ENCODE data around the gene FUT1.

Gene FUT1

DNA sequence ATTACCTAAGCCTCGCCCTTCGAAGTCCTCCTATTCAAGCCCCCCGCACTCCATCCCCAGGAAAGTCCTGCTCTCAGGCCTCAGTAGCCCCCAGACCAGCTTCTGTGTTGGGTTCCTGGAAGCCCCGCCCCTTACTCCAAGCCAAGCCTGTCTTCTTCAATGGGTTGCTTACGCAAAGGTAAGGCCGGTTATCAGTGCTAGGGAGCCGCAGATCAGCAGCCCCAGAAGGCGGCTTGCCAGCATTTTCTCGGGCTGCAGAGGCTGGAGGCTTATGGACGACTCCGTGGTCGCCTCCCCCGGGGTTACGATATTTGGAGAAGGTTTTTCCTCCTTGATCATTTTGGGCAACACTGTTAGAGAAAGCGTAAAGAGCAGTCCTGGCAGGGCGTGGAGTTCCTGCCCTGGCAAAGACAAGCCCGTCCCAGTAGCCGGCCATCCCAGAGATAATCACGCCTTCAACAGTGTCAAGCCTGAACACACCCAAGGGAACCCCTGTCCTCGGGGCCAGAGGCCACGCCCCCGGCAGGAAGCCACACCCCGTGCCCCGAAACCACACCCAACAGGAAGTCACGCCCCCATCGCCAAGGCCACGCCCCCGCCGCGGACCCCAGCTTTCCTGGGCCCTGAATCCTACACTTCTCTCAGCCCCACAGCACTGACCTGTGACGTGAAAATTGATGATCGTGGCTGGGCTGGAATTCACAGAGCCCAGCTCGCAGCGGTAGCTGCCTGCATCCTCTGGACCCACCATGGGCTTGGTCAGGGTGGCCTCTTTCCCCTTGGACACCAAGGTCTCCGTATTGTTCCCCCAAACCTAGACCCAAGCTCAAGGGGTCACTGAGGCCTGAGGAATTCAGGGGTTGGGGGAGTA, 11.1 kb downstream of the FUT1 start:
- FAIRE-seq: no peak
- no peak for DNase-seq (ENCODE audit: low spot score)

DNA sequence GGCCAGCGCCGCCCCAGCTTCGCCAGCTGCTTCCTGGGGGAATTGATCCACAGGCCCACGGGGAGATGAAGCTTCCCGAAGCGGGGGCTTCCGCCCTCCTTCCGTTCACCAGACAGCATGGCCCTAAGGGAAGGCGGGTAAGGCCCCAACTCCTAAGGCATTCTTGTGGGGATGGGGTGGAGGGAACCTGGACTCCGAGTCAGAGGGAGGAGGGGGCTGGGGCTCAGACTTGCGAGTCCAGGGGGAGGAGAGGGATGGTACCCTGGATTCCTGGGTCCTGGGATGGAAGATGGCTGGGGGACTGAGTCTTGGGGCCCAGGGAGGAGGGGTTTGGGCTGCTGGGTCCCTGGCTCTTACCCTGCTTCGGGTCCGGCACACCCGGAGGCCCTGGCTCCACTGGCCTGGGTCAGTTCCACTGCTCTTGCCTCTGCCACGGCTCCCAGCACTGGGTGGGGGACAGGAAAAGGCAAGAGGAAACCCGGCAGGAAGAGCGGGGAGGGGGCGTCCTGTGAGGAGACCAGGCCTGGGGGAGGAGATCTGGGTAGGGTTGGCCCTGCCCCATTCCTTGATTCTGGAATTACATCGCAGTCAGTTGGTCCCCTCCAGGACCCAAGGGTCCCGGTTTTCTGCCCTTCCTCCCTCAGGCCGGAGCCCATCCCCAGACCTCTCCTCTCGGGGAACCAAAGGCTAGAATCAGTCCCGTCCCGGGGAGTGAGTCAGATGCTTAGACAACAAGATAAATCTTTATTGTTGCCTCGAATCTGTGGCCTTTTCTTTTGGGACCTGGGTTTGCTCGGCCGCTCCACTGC, 12.1 kb downstream of the FUT1 start, which contains the start of gene RASIP1:
RASIP1 (minus strand) TSS at position 447 of the 809 bp plus-strand sequence; CDS start at position 119, 328 bp downstream.
- FAIRE-seq: no peak

DNA sequence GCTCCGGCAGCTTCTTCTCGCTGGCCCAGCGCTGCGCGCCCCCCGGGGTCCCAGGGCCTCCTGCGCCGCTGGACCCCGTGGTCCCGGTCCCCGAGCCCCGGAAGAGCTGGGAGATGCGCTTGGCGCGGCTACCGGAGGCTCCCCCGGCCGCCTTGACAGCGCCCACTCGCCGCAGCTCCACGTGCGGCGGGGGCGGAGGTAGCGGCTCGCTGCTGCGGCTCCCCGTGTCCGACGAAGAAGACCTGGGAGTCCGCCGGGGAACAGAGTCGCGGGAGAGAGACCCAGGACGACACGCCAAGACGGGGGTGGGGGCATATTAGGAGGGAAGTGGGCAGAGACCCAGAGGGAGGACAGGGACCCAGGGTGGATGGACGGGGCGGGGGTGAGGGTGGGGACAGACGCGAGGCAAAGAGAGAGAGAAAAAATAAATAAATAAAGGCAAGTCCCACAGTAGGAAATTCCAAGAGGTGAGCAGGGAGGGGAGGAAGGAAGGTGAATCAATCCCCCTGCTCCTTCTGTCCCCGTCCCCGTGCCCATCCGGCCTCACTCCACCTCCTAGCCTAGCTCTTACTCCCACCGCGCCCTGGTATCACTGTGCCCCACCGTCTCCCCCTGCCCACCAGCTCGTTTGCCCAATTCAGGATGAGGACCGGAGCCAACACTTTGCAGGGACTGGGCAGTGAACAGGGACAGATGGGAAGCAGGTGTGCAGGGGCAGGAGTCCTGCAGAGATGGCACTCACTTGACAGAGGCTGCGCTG, 12.9 kb downstream of the FUT1 start:
- DNase-seq (ENCODE audit: low spot score) (no peak), FAIRE-seq (no peak)

More for the DNA sequence above, 12.1 kb downstream of the FUT1 start, which contains the start of gene RASIP1:
- no peak for DNase-seq (ENCODE audit: low spot score)

DNA sequence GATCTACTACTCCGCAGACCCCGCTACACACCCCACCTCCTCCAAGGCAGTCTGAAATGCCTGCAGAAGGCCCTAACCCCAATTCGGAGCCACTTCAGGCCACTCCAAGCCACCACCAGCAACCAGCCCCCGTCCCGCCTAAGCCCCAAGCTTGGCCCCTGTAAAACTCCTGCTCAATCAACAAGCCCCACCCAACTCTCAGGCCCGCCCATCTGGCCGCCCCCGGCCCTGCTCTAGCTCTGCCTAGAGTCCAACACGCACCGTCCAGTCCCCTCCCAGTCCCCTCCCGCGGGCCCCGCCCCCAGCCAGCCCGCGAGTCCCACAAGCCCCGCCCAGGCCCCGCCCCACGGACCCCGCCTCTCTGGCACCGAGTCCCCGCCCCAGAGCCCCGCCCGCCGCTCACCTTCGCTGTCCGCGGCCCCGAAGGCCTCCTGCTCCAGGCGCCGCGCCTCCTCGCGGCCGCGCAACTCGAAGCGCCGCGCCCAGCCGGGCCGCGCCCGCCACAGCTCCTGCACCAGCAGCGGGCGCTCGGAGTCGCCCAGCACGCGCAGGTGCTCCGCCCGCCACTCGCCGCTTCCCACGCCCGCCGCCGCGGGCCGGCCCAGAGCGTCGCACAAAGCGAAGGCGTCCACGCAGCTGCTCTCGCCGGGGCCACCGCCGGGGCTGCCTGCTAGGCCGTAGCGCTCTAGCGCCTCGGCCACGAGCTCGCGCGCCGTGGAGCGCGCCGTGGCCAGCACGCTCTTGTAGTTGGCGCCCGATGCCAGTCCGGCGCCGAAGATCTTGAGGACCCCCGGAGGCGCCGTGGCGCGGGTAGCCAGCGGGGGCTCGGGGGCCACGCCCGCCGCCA, 13.7 kb downstream of the FUT1 start:
- FAIRE-seq: no peak
- peak; percentile 35 for DNase-seq (ENCODE audit: low spot score)

DNA sequence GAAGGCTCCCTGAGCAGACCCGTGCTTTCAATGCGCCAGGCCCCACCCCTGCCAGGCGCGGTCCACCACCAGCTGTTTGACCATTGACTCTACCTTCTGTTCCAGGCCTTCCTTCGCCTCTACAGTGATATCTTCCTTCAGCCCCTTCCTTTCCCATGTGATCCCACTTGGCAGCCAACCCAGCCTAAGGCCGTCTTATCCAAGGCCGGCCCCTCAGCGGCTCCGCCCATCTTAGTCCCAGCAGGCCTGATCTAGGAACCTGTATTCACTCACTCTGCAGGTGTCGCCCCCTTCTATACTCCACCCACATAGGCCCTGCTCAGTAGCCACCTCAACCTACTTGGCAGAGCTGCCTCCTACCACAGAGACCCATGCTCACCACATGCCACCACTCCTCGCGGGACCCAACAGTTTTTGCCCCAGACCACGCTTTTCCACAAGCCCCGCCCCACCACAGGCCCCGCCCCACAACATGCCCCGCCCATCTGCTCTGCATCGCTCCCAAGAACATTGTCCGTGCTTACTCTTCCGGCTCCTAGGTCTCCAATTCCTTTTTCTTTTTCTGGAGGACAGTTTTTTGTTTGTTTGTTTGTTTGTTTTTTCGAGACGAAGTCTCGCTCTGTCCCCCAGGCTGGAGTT, 15.0 kb downstream of the FUT1 start:
- DNase-seq (ENCODE audit: low spot score) (no peak), FAIRE-seq (no peak)

DNA sequence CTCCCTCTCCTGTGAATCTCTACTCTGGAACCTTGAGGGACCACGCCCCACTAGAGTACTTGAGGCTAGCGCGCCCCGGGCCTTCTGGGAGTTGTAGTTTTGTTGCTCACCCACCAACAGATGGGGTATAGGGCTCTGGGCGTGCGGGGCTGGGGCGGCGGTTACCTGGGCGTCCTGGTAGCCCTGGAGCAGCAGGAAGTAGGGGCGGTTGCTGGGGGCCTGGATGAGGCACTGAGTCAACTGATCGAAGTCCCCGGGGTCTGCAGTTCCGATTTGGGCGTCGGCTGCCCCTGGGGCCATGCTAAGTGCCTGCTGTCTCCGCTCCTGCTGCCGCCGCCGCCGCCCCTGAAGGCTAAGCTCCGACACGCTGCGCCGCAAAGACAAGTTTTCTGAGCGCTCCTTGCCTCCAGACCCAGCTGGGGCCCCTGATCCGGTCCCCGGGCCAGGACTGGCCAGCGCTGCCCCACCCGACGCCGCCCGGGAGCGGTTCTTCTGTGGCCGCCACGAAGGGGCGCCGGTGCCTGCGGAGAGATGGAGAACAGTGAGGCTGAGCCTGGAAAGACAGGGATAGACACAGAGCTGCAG, 17.3 kb downstream of the FUT1 start:
- no peak for DNase-seq (ENCODE audit: low spot score)
- no peak for FAIRE-seq

DNA sequence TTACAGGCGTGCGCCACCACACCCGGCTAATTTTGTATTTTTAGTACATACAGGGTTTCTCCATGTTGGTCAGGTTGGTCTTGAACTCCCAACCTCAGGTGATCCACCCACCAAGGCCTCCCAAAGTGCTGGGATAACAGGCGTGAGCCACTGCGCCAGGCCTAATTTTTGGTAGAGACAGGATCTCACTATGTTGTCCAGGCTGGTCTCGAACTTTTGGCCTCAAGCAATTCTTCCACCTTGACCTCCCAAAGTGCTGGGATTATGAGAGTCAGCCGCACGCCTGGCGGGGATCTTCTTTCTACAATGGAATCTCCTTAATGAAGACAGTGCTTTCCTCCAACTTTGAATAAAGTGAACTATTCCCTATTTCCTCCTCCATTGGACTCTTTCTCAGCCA, 17.8 kb downstream of the FUT1 start:
- FAIRE-seq (no peak), DNase-seq (ENCODE audit: low spot score) (no peak)

DNA sequence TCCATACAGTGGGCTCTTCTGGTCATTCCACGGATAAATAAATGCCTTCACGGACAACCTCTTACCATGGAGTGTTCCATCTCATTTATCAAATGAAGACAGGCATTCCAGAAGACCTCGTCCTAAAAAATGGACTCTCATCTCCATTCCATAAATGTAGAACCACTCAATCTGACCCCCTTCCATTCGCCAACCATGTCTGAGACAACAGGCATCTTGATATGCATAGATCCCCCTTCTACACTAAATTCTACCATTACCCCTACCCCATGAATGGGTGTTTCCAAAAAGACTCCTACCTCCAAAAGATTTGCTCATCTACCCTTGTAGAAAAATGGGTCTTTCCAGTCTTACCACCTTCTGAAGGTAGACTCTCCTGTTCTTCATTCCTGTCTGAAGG, 21.0 kb downstream of the FUT1 start:
- FAIRE-seq (no peak), DNase-seq (ENCODE audit: low spot score) (no peak)

DNA sequence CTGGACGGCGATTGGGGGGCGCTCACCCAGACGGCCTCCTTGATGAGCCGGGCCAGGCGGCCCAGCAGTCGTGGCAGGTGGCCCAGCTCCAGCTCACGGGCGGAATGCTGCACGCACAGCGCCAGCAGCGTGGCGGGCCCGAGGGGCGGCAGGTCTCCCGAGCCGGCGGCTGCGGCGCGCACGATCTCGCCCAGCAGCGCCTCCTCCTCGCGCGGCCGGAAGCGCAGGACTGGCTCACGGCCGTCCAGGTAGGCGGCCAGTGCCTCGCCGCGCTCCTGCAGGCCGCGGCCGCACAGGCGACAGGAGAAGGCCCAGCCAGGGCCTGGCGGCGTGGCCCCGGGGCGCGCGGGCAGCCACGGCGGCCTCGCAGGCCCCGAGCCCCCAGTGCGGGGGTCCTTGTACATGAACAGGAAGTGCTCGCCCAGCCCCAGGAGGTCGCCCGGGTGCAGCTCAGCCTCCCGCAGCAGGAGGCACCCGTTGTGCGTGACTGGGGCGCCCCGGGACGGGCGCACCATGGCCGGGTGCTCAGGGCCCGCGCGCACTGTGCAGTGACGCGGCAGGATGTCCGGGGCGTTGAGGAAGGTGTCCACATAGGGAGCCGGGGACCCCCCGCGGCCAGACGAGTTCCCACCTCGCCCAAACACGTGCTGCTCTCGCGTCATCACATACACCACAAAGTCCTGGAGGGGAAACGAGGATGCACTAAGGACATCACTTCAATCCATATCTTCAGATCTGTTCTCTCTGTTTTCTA, 23.4 kb downstream of the FUT1 start:
- FAIRE-seq: no peak
- DNase-seq (ENCODE audit: low spot score): no peak

DNA sequence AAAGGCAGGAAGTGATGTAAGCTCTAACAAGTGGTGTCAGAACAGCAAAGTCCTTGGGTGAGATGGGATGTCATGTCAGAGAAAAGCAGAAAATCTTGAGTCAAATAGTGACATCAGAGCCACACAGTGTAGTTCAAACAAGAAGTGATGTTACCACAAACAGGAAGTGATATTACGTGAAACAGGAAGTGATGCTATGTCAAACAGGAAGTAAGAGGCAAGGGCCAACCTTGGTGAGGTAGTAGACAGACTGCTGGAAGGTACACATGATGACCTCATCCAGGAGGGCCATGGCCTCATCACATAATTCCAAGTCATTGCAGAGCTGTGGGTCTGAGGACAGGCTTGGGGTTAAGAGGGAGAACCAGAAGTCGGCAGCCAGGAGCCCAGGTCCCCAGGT, 25.9 kb downstream of the FUT1 start:
- no peak for DNase-seq (ENCODE audit: low spot score)
- no peak for FAIRE-seq

DNA sequence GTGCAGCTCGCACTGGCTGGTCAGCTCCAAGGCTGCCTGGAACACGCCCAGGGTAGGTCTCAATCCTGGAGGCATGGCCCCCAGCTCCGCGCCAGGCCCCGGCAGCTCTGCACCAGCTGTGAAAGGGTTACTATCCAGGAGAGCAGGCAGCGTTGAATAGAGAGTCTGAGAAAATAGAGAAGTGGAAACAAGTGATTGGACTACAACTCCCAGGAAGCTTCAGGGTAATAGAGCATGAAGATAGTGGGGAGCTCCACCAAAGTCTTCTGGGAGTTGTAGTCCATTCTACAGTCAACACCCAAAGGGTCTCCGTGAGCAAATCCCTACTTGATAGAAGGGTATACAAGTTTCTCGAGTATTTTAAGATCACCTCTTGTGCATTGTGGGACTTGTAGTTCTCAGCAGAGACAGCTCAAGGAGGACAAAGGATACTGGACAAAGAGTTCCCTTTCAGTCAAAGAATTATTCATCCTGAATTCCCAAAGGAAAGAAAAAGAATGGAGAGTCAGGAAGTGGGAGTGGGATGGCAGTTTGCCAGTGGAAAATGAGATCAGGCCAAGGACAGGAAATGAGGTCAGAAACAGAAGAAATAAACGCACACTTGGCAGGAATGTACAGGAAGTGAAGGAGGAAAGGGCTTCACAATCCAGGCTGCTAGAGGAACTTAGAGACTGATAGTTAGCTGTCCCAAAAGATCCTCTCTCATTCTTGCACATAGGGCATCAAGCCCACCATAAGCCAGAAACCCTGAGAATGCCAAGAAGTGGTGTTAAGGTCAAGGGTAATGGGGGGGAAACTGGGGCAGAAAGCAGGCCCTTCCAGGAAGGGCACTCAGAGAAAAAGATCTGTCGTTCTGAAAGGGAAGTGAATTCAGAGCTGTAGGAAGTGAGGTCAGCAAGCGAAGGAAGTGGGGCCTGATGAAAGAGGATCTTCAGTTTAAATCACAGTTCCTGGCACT, 27.4 kb downstream of the FUT1 start:
- DNase-seq (ENCODE audit: low spot score) (peak; percentile 70), FAIRE-seq (no peak)

DNA sequence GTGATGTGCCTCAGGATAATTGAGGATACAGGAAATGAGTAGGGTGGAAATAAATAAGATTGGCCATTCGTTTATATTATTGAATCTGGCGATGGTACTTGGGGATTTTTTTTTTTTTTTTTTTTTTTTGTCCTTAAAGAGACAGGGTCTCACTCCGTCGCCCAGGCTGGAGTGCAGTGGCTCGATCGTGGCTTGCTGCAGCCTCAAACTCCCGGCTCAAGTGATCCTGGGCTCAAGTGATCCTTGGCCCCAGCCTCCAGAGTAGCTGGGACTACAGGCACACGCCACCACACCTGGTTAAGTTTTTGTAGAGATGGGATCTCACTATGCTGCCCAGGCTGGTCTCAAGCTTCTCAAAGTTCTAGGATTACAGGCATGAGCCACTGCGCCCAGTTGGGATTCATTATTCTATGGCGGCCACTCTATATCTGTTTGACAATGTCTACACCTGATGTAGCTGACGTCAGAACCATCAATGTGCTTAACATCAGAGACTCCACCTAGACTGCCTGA, 30.2 kb downstream of the FUT1 start:
- DNase-seq (ENCODE audit: low spot score) (no peak), FAIRE-seq (no peak)

DNA sequence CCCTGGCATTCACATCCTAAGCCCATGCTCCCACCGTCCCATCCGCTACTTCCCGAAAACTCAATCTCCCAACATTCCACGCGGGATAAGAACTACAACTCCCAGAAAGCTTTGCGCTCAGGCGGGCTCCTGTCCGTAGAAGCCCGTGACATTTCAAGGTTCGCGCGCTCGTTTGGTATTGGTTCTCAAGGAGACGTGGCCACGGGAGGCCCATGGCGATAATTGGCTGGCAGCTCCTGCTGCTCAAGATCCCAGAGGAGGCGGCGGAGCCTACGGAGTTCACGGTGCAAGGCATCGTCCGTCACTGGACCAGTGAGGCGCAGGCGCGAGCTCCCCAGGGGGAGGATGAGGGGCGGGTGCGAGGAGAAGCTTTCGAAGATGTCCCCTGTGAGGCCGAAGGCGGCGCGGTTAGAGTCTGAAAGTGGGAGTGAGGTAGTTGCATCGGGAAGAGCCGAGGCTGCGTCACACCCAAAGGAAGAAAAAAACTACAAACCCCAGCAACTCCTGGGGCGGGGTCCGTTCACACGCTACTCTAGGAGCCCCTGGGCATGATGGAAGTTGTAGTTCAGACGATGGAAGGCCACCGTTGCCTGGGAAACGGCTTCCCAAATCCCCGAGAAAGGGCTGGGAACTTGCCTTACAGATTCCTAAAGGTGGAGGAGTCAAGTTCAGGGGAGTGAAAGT, 31.7 kb downstream of the FUT1 start:
- peak; percentile 76 for FAIRE-seq
- DNase-seq (ENCODE audit: low spot score): peak; percentile 89

DNA sequence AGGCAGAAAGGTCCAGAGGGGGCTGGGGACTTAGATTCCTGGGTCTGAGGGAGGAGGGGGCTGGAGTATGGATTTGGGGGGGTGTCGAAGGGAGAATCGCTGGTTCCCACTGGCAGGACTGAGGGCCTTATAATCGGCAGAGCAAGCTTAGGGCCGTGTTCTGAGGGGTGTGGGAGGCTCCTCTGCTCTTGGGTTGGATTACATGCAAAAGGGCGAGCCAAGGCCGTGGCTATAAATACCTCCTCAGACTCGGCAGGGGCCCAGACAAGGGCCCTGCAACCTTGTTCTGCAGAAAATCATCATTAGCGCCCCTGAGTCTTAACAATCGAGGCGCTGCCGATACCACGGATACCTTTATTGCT, 32.2 kb downstream of the FUT1 start:
- FAIRE-seq (no peak), DNase-seq (ENCODE audit: low spot score) (no peak)

DNA sequence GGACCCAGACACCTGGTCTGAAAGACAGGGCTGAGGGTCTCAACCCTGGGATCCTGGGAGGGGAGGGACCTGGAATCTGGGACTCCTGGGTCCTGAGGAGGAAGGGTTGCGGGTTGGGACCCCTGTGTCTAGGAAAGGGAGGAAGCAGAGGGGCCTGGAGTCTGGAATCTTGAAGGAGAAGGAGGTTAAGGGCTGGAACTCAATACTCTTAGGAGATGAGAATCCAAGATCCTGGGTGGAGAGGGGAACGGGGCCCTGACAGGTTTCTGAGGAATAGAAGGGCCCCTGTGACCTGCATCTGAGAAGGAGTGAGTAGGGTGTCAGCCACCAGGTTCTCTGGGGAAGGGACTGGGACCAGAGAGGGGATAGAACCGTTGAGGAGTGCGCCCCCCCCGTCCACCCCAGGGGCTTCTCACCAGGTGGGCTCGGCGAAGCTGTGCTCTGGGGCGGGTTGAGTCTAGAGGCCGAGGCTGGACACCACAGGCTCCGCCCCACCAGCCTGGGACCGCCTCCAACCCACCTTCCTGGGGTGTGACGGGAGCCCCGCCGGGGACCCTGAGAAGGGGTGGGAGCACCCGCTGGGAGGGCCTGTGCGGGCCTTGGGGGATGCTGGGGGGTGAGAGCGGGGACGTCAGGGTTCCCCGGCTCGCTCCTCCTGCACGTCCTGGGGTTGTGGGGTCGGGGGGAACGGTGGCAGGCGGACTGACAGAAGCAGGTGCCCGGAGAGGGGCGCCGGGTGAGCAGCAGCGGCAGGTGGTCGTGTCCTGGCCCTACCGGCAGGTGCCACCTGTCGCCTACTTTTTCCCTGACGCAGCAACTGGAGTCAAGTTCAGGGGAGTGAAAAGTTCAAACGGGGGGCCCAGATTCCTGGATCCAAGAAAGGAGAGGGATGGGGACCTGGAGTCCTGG, 32.9 kb downstream of the FUT1 start, which contains the start of gene MAMSTR:
MAMSTR (minus strand) TSS at position 463 of the 909 bp plus-strand sequence. CDS start 694 bp downstream, outside the sequence.
- DNase-seq (ENCODE audit: low spot score): no peak
- FAIRE-seq: no peak

DNA sequence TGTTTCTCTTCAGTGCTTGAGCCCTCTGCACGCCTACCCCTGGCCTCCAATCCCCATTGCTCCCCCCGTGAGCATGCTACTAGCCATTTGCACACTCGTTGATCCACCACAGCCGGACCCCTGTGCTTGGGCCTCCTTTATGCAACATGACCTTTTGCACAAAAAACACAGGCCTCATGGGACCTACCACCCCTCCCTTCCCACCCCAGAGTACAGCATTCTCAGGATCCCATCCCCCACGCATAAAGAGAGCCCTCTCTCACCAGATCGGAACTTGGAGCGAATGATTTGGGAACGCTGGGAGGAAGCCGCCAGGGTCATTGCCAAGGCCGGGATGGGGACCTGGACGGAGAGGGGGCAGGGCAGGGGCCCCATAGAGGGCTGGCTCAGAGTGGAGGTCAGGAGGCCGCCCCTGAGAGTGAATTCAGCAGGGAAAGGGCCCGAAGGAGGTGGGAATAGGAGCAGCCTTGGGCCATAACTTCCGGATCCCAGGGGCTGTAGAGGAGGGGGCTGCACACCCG, 33.7 kb downstream of the FUT1 start:
- DNase-seq (ENCODE audit: low spot score) (no peak), FAIRE-seq (no peak)

Data from RCC 7860 (cell line).